Psoas muscle (tissue), 8 donors: ENCODE data around the gene COA1. TPM values are rescaled to one million over a fixed set of nuclear protein-coding genes. Genes with fewer than 3 reads are reported as not detected.
"Not testable (repeated sequence)": the region's sequence is repeated elsewhere in the genome, so short reads cannot be mapped to it uniquely, and the experiment has no call there.

Experiments
- ATAC-seq, 4 donors: fragments of 200-7000 bp; cut with Tn5 transposase; one replicate each; pipeline ENCODE4 v1.9.1; 2020; ENCODE audit warnings: moderate library complexity in 3 of 4, mild to moderate bottlenecking in 2 of 4
- DNase-seq, 2 donors: peaks; one replicate each; pipeline ENCODE4 v3.0.0-alpha.2; 2020
- H3K27ac ChIP-seq: fragments of 200-600 bp; one replicate; pipeline ENCODE4 v1.8.0; 2022
- H3K27me3 ChIP-seq, 3 donors: fragments of 200-600 bp in 1 of 3; one replicate each; pipeline versions ENCODE4 v1.6.1 to v1.8.0; 2013 to 2022; ENCODE audit warnings: low read length in 2 of 3, mild to moderate bottlenecking in 2 of 3, moderate library complexity in 1 of 3; ENCODE audit not compliant: insufficient read depth in 3 of 3
- H3K36me3 ChIP-seq, 2 donors: fragments of 200-600 bp in 1 of 2; one replicate each; pipeline versions ENCODE4 v1.6.1 to v1.8.0; 2013 to 2022; ENCODE audit warnings: low read depth in 1 of 2, mild to moderate bottlenecking in 1 of 2, moderate library complexity in 1 of 2; ENCODE audit not compliant: insufficient read depth in 1 of 2
- H3K4me1 ChIP-seq: fragments of 200-600 bp; one replicate; pipeline ENCODE4 v1.8.0; 2022
- H3K4me3 ChIP-seq: fragments of 200-600 bp; one replicate; pipeline ENCODE4 v1.8.0; 2022; ENCODE audit warnings: mild to moderate bottlenecking
- H3K9me3 ChIP-seq: fragments of 200-600 bp; one replicate; pipeline ENCODE4 v1.8.0; 2022
- WGBS, 3 donors: extraction: QIAGEN DNeasy Blood & Tissue Kit; methylation state at CpG; one replicate each; pipeline versions ENCODE4 v1.1.6 to v1.1.7; 2013; 5-methylcytosine and 5-hydroxymethylcytosine counted together
- intact Hi-C, 2 donors: fragments of 100-400 bp; cut with DNase I; formaldehyde crosslinking; loops; one replicate each; pipeline versions ENCODE4 v1.11.0 to v1.14.2; 2022
- polyA plus RNA-seq, 3 donors: library from polyadenylated mRNA; stranded (reverse); fragments of 200-250 nt; gene quantifications; one replicate each; pipeline ENCODE4 v1.2.3, GENCODE V29; 2013
- total RNA-seq, 4 donors: library from RNA; stranded (reverse); fragmentation: NEBNext Ultra II Directional in 2 of 4; extraction: Animal tissue kit (Norgen Biotek cat#: 25700) in 2 of 4; gene quantifications; one replicate each; pipeline versions ENCODE4 v1.2.1 to v1.2.4, GENCODE V29; 2021 to 2023
- TF ChIP-seq, protein P1 (sequence below): fragments of 200-600 bp; IDR thresholded peaks from one replicate; pipeline ENCODE4 v1.8.0; 2022; ENCODE audit warnings: antibody characterized with exemption
- donor health status: healthy with polysubstance abuse.
- donor health status: DM: no; HTN: no; CAD: no; lungs with moderate emphysema.
- donor health status: Bipolar disorder and iron deficiency.
- donor health status: healthy.
- donor health status: DM: yes; HTN: yes; CAD: no.
- donor health status: DM: no; HTN: no; CAD: no.
- donor health status: DM: no; HTN: no; CAD: no.
- donor health status: DM: yes; HTN: yes; CAD: no.

Gene COA1
- total and polyA plus RNA-seq, 7 donors: 41.5 to 74.9 (median 60.5) TPM

DNA sequence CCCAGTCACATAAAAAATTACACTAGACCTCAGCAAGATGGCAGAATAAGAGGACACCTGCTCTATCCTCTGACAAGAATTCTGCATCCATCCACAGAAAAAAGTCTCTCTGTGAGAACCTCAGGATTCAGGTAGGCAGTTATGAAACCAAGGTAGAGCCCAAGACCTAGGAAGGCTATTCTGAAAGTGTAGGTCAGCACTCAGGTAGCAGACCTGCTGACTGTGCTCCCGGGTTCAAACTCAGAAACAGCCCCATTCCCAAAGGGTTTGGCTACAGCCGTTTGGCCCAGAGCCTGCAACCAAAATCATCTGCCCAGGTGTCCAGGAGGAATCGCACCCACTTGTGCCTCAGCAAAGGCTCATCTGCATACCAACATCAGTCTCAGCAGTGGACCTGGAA, 37.7 kb downstream of the COA1 start:
- DNase-seq (no peak), ATAC-seq (no peak)
- H3K9me3 ChIP-seq: no peaks in the 10 kb centered on the region
- peaks cover 28% of the 10 kb centered on the region for H3K4me1 ChIP-seq
- 74 to 83% (median 81%) methylated on average over 3 of the region's 3 CpGs for WGBS, 3 donors
- intact Hi-C loops: no loop called here
- TF ChIP-seq, protein P1, sequence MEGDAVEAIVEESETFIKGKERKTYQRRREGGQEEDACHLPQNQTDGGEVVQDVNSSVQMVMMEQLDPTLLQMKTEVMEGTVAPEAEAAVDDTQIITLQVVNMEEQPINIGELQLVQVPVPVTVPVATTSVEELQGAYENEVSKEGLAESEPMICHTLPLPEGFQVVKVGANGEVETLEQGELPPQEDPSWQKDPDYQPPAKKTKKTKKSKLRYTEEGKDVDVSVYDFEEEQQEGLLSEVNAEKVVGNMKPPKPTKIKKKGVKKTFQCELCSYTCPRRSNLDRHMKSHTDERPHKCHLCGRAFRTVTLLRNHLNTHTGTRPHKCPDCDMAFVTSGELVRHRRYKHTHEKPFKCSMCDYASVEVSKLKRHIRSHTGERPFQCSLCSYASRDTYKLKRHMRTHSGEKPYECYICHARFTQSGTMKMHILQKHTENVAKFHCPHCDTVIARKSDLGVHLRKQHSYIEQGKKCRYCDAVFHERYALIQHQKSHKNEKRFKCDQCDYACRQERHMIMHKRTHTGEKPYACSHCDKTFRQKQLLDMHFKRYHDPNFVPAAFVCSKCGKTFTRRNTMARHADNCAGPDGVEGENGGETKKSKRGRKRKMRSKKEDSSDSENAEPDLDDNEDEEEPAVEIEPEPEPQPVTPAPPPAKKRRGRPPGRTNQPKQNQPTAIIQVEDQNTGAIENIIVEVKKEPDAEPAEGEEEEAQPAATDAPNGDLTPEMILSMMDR: no peak
- H3K27ac ChIP-seq: no peak overlapping the region
- no peaks in the 10 kb centered on the region for H3K36me3 ChIP-seq
- H3K4me3 ChIP-seq: no peak overlapping the region
- no peaks in the 10 kb centered on the region for H3K27me3 ChIP-seq

DNA sequence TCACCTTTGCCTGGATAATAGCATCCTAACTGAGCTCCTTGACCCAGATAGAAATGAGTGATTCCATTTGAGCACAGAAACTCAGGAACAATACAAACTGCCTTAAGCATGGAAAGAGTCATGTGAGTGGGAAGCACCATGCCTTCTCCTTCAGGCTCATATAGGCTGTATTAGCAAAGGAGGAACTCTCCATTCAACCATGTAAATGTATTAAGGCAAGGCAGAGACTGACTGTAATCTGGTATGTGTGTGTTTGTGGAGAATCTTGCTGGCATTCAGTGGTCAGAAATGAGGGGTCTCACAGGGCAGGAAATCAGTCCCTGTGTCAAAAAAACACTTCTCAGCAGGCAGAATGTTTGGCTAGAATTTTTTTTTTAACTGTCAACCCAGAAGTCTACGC, 40.2 kb downstream of the COA1 start:
- Histone ChIP-seq H3K9me3 (no peaks in the 10 kb centered on the region), H3K27ac (no peak overlapping the region), H3K4me1 (peaks cover 25% of the 10 kb centered on the region), H3K36me3 (no peaks in the 10 kb centered on the region), H3K4me3 (no peak overlapping the region), H3K27me3 (no peaks in the 10 kb centered on the region)
- DNase-seq (no peak), ATAC-seq (no peak)
- TF ChIP-seq, protein P1: no peak
- 100% methylated on average over 1 of the region's 1 CpG for WGBS, 3 donors
- intact Hi-C loops: no loop called here

DNA sequence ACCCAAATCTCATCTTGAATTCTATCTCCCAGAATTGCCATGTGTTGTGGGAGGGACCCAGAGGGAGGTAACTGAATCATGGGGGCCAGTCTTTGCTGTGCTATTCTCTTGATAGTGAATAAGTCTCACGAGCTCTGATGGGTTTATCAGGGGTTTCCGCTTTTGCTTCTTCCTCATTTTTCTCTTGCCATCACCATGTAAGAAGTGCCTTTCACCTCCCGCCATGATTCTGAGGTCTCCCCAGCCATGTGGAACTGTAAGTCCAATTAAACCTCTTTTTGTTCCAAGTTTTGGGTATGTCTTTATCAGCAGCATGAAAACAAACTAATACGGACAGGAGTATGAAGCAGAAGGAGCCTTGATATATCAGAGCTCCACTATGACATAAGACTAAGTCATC, 41.5 kb downstream of the COA1 start:
- H3K9me3 ChIP-seq, H3K27ac ChIP-seq, DNase-seq, ATAC-seq, H3K36me3 ChIP-seq, H3K27me3 ChIP-seq, intact Hi-C loops, H3K4me3 ChIP-seq: not testable (repeated sequence)
- peaks cover 22% of the 10 kb centered on the region for H3K4me1 ChIP-seq
- WGBS, 3 donors: 95 to 99% (median 99%) methylated on average over 4 of the region's 4 CpGs

DNA sequence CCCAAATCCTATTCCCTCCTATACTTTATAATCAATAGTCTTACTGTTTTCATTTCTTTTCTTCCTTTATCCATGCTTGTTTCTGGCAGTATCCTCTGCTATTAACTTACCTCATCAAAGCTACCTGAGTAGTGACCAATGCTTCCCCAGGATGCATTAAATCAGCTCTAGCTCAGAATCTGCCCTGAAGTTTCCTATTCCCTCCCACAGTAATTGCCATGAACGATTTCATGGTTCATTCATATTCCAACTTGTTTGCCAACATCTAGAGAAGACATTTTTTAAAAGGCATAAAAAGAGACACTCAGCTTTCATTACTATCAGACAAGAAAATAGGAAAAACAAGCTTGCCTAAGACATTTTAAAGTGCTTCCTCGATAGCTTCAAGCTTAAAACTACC, 42.3 kb downstream of the COA1 start:
- TF ChIP-seq, protein P1: no peak
- 35 to 59% (median 35%) methylated on average over 2 of the region's 2 CpGs for WGBS, 3 donors
- ATAC-seq (no peak), DNase-seq (no peak)
- Histone ChIP-seq H3K4me1 (peaks cover 22% of the 10 kb centered on the region), H3K27ac (no peak overlapping the region), H3K9me3 (no peaks in the 10 kb centered on the region), H3K27me3 (no peaks in the 10 kb centered on the region), H3K36me3 (no peaks in the 10 kb centered on the region), H3K4me3 (no peak overlapping the region)
- intact Hi-C loops: no loop called here

DNA sequence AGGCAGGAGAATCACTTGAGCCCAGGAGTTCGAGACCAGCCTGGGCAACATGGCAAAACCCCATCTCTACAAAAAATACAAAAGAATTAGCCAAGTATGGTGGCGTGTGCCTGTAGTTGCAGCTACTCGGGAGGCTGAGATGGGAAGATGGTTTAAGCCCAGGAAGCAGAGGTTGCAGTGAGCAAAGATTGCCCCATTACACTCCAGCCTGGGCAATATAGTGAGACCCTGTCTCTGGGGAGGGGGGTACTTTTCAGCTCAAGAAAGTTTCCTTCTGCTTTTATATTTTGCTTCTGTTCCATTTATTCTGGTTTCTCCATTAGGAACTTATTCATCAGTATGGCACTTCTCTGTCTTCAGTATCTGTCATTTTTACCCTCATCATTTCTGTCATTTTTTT, 48.6 kb downstream of the COA1 start:
- Histone ChIP-seq H3K27ac (no peak overlapping the region), H3K4me1 (peaks cover 34% of the 10 kb centered on the region), H3K36me3 (no peaks in the 10 kb centered on the region), H3K9me3 (no peaks in the 10 kb centered on the region), H3K27me3 (no peaks in the 10 kb centered on the region), H3K4me3 (no peak overlapping the region)
- DNase-seq (no peak), ATAC-seq (no peak)
- TF ChIP-seq, protein P1: no peak
- intact Hi-C loops: no loop called here
- WGBS, 3 donors: 96 to 100% (median 98%) methylated on average over 3 of the region's 3 CpGs
